PC-3 (cell line): ENCODE measurements around the gene GSK3B. TPM values are rescaled to one million over a fixed set of nuclear protein-coding genes. Genes with fewer than 3 reads are reported as not detected.
A peak's percentile ranks its signal among the peaks of the same experiment; 100 is the strongest.
"Not testable (repeated sequence)": the region's sequence is repeated elsewhere in the genome, so short reads cannot be mapped to it uniquely, and the experiment has no call there.

Experiments used
- ATAC-seq: fragments of 200-7000 bp; cut with Tn5 transposase; 2 replicates; pipeline ENCODE4 v1.9.1; 2020; ENCODE audit warnings: mild to moderate bottlenecking, moderate library complexity
- BruUV-seq: library from RNA; stranded (reverse); fragments of 400-500 nt; replicated peaks from 2 replicates; lab custom pipeline; 2021; lab: Mats Ljungman, UMichigan
- CTCF ChIA-PET: fragments of 300-600 bp; sonication (Branson Sonifier 250); formaldehyde crosslinking; loops from one replicate; lab custom pipeline; 2022; ENCODE audit warnings: antibody characterized with exemption; lab: Charles Lee
- POLR2A ChIA-PET: fragments of 300-600 bp; sonication (Branson Sonifier 250); formaldehyde crosslinking; loops from one replicate; lab custom pipeline; 2022; ENCODE audit warnings: antibody characterized with exemption; ENCODE audit not compliant: unreplicated experiment; lab: Charles Lee
- DNase-seq: peaks from one replicate; pipeline ENCODE4 v3.0.0-alpha.2; 2015
- H2AFZ ChIP-seq: fragments of 300-600 bp; sonication (generic); 2 replicates; pipeline ENCODE4 v1.6.0; 2016; ENCODE audit warnings: antibody characterized with exemption, low read length
- H3F3A ChIP-seq: fragments of 300-600 bp; sonication (generic); one replicate; pipeline ENCODE4 v1.6.0; 2017; ENCODE audit warnings: antibody characterized with exemption, low read length, control low read depth, mild to moderate bottlenecking; ENCODE audit not compliant: unreplicated experiment
- H3K27ac ChIP-seq: fragments of 300-600 bp; sonication (generic); 2 replicates; pipeline ENCODE4 v1.5.1; 2016; ENCODE audit warnings: mild to moderate bottlenecking, low read length
- H3K27me3 ChIP-seq: fragments of 300-600 bp; sonication (generic); 2 replicates; pipeline ENCODE4 v1.6.1; 2016; ENCODE audit warnings: low read length, mixed read lengths
- H3K36me3 ChIP-seq: fragments of 300-600 bp; sonication (generic); 2 replicates; pipeline ENCODE4 v1.6.1; 2016; ENCODE audit warnings: low read depth, mixed run types, low read length, mixed read lengths
- H3K4me1 ChIP-seq: fragments of 300-600 bp; sonication (generic); 2 replicates; pipeline ENCODE4 v1.5.1; 2016; ENCODE audit warnings: low read length; ENCODE audit not compliant: insufficient read depth
- H3K4me2 ChIP-seq: fragments of 300-600 bp; sonication (generic); 2 replicates; pipeline ENCODE4 v1.6.0; 2016; ENCODE audit warnings: low read length
- H3K4me3 ChIP-seq: fragments of 300-600 bp; sonication (generic); 2 replicates; pipeline ENCODE4 v1.5.1; 2016; ENCODE audit warnings: mild to moderate bottlenecking, low read length, mixed read lengths
- H3K79me2 ChIP-seq: fragments of 300-600 bp; sonication (generic); 2 replicates; pipeline ENCODE4 v1.6.1; 2017; ENCODE audit warnings: low read length, mixed read lengths
- H3K9ac ChIP-seq: fragments of 300-600 bp; sonication (generic); 2 replicates; pipeline ENCODE4 v1.6.0; 2016; ENCODE audit warnings: mild to moderate bottlenecking, low read length
- H3K9me2 ChIP-seq: fragments of 300-600 bp; sonication (generic); replicated peaks from 2 replicates; pipeline ENCODE4 v1.6.1; 2016; ENCODE audit warnings: mixed run types, low read length, mixed read lengths
- H3K9me3 ChIP-seq: fragments of 300-600 bp; sonication (generic); 2 replicates; pipeline ENCODE4 v1.6.1; 2016; ENCODE audit warnings: low read length, mixed read lengths
- H4K20me1 ChIP-seq: fragments of 300-600 bp; sonication (generic); 2 replicates; pipeline ENCODE4 v1.6.1; 2016; ENCODE audit warnings: low read length, mixed read lengths
- EZH2 ChIP-seq: fragments of 300-600 bp; sonication (generic); IDR thresholded peaks from one replicate; pipeline ENCODE4 v1.6.1; 2017; ENCODE audit warnings: antibody characterized with exemption, mild to moderate bottlenecking, low read length; ENCODE audit not compliant: unreplicated experiment
- EZH2phosphoT487 ChIP-seq: fragments of 300-600 bp; sonication (generic); IDR thresholded peaks from 2 replicates; pipeline ENCODE4 v1.6.1; 2018; ENCODE audit warnings: mild to moderate bottlenecking, antibody characterized with exemption, low read length, borderline replicate concordance
- intact Hi-C: fragments of 100-400 bp; cut with micrococcal nuclease; formaldehyde crosslinking; loops from 2 replicates; pipeline ENCODE4 v1.9.0; 2023
- total RNA-seq: library from RNA; depleted of rRNA; stranded (reverse); fragments of >200 nt; gene quantifications from 2 replicates; pipeline ENCODE4 v1.2.3, GENCODE V29; 2014
- TF ChIP-seq, protein P1 (sequence below): fragments of 300-600 bp; sonication (generic); conservative IDR thresholded peaks from 2 replicates; pipeline ENCODE4 v1.5.1; 2017; ENCODE audit warnings: antibody characterized with exemption, low read depth, mild to moderate bottlenecking, low read length

The GSK3B gene
- total RNA-seq, 1 experiment from 2014 or later: 55.8 TPM

DNA sequence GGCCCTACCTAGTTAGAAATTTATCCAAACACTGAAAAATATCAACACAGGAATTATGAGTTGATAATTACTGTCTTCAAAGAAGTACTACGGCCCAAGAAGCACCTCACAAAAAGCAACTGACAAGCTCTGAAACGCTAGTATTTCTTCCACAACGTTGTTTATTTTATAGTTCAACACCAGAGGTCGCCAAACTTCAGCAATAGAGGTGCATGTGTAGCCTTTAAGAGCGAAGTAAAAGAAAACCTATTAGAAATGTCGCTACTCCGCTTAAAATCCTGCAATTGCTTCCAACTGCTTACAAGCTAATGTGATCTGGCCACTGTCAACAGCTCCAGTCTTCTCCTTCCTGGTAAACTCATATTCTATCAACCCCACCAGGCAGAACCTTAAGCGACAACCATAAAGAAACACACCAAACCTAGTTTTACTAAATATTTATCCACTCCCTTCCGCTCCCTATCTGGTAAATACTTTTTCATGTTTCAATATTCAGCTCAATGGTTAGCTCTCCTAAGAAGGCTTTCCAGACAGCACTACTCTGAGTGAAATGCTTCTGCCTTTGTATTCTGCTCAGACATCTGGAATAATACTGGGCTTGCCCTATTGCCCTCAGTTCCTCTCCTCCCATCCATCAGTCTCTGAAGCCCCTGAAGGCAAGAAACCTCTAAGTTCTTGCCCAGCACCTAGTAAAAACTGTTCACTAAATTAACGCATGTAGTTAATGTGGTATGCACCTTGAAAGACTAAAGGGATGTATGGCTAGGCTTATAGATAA lies 202.1 kb downstream of the GSK3B start:
- POLR2A ChIA-PET: no interaction called here
- Histone ChIP-seq H3K4me3 (no peak overlapping the region), H3K4me2 (no peak overlapping the region), H3K27me3 (no peaks in the 10 kb centered on the region), H3K27ac (no peak overlapping the region), H3K9me3 (peaks cover 13% of the 10 kb centered on the region), H3F3A (no peaks in the 10 kb centered on the region), H2AFZ (no peak overlapping the region), H3K4me1 (no peaks in the 10 kb centered on the region), H3K9ac (no peak overlapping the region), H3K36me3 (peaks cover 24% of the 10 kb centered on the region), H4K20me1 (no peaks in the 10 kb centered on the region), H3K79me2 (no peaks in the 10 kb centered on the region), H3K9me2 (no peaks in the 10 kb centered on the region)
- peak; percentile 83 for DNase-seq
- intact Hi-C loops: loop anchor here (1.0 to 5.0 kb wide), 5 partner anchors 135 to 306 kb away; partner anchors contain the start of gene GSK3B
- CTCF ChIA-PET: interaction anchor here (0.6 to 1.0 kb wide), 4 partner anchors 134 to 457 kb away, joined by 3 to 4 read pairs (median 3); partner anchors contain the start of gene LRRC58
- no TSS peak for BruUV-seq
- ATAC-seq: peak; percentile 84
- TF ChIP-seq EZH2phosphoT487: no peak
- TF ChIP-seq, protein P1, sequence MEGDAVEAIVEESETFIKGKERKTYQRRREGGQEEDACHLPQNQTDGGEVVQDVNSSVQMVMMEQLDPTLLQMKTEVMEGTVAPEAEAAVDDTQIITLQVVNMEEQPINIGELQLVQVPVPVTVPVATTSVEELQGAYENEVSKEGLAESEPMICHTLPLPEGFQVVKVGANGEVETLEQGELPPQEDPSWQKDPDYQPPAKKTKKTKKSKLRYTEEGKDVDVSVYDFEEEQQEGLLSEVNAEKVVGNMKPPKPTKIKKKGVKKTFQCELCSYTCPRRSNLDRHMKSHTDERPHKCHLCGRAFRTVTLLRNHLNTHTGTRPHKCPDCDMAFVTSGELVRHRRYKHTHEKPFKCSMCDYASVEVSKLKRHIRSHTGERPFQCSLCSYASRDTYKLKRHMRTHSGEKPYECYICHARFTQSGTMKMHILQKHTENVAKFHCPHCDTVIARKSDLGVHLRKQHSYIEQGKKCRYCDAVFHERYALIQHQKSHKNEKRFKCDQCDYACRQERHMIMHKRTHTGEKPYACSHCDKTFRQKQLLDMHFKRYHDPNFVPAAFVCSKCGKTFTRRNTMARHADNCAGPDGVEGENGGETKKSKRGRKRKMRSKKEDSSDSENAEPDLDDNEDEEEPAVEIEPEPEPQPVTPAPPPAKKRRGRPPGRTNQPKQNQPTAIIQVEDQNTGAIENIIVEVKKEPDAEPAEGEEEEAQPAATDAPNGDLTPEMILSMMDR: peak; percentile 95

DNA sequence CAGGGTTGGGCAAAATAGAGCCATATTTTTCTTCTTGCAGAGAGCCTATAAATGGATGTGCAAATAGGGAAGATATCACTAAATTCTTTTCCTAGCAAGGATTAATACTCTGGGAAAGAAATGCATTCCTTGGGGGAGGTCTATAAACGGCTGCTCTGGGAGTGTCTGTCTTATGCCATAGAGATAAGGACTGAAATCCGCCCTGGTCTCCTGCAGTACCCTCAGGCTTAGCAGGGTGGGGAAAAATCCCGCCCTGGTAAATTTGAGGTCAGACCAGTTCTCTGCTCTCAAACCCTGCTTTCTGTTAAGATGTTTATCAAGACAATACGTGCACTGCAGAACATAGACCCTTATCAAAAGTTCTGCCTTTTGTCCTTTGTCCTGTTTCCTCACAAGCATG lies 205.6 kb downstream of the GSK3B start:
- intact Hi-C loops, H3K79me2 ChIP-seq: not testable (repeated sequence)

DNA sequence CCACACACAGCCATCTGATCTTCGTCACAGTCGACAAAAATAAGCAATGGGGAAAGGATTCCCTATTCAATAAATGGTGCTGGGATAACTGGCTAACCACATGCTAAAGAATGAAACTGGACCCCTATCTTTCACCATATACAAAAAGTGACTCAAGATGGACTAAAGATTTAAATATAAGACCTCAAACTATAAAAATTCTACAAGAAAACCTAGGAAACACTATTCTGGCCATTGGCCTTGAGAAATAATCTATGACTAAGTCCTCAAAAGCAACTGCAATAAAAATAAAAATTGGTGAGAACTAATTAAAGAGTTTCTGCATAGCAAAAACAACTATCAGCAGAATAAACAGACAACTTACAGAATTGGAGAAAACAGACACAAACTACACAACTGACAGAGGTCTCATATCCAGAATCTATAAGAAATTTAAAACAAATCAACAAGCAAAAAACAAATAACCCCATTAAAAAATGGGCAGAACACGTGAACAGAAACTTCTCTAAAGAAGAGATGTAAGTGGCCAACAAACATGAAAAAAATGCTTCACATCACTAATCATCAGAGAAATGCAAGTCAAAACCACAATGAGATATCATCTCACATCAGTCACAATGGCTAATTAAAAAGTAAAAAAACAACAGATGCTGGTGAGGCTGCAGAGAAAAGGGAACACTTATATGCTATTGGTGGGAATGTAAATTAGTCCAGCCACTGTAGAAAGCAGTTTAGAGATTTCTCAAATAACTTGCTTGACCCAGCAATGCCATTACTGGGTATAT lies 208.3 kb downstream of the GSK3B start:
- no peak for ATAC-seq
- Histone ChIP-seq H2AFZ (no peak overlapping the region), H4K20me1 (no peaks in the 10 kb centered on the region), H3K79me2 (no peaks in the 10 kb centered on the region), H3K4me2 (no peak overlapping the region), H3K27ac (no peak overlapping the region), H3K4me1 (no peaks in the 10 kb centered on the region), H3F3A (no peaks in the 10 kb centered on the region), H3K4me3 (no peak overlapping the region), H3K9ac (no peak overlapping the region), H3K36me3 (peaks cover 23% of the 10 kb centered on the region), H3K9me2 (no peaks in the 10 kb centered on the region), H3K9me3 (peaks cover 13% of the 10 kb centered on the region), H3K27me3 (no peaks in the 10 kb centered on the region)
- DNase-seq: no peak
- no peak for TF ChIP-seq EZH2
- TF ChIP-seq EZH2phosphoT487: no peak
- TF ChIP-seq, protein P1: no peak
- intact Hi-C loops: no loop called here
- POLR2A ChIA-PET: no interaction called here
- BruUV-seq: no TSS peak
- CTCF ChIA-PET: no interaction called here

More for the DNA sequence above, 205.6 kb downstream of the GSK3B start:
- CTCF ChIA-PET, DNase-seq, H3K27me3 ChIP-seq, POLR2A ChIA-PET, H3K27ac ChIP-seq, H3K4me3 ChIP-seq, BruUV-seq, H3K4me2 ChIP-seq, ATAC-seq, H3F3A ChIP-seq, H2AFZ ChIP-seq, H4K20me1 ChIP-seq, H3K9ac ChIP-seq, H3K4me1 ChIP-seq, H3K9me2 ChIP-seq: not testable (repeated sequence)
- Histone ChIP-seq H3K9me3 (peaks cover 13% of the 10 kb centered on the region), H3K36me3 (peaks cover 24% of the 10 kb centered on the region)
